ENCODE measurements around the gene PTGS2.
A peak's percentile ranks its signal among the peaks of the same experiment; 100 is the strongest.

PTGS2 gene

DNA sequence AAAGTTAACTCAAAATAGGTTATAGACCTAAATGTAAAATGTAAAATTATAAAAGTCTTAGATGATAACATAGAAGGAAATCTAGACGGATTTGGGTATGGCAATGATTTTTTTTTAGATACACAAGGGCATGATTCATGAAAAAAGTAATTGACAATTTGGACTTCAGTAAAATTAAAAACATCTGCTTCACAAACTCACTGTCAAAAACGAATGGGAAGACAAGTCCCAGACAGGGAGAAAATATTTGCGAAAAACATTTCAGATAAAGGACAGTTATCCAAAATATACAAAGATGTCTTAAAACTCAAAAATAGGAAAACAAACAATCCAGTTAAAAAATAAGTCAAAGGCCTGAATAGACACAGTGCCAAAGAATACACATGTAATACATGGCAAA, 9.7 kb upstream of the PTGS2 start:
- Histone ChIP-seq H3K27ac (ENCODE audit: insufficient read depth, low read depth, low read length, poor library complexity, severe bottlenecking) (no peak overlapping the region), H3K9me3 (ENCODE audit: control insufficient read depth, low read length) (no peaks in the 10 kb centered on the region), H3K36me3 (ENCODE audit: control insufficient read depth, insufficient read depth, low read length) (no peaks in the 10 kb centered on the region), H3K4me3 (ENCODE audit: insufficient read depth, low read depth, low read length) (no peak overlapping the region), H3K4me1 (ENCODE audit: control insufficient read depth, insufficient read depth, low read length) (no peaks in the 10 kb centered on the region), H3K27me3 (ENCODE audit: control insufficient read depth, insufficient read depth, low read length, poor library complexity, severe bottlenecking) (no peaks in the 10 kb centered on the region)
- WGBS, 2 experiments, result 93 to 97% methylated on average over 3 of the region's 3 CpGs

DNA sequence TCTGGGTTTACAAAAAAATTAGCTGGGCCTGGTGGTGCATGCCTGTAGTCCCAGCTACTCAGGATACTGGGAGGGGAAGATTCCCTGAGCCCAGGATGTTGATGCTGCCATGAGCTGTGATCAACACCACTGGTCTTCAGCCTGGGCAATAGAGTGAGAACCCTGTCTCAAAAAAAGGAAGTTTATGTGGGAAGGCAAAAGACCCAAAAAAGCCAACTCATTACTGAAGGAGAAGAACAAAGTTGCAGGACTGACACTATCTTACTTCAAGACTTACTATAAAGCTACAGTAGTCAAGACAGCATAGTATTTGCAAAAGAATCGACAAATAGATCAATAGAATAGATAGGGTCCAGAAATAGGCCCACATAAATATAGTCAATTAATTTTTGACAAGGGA, 9.2 kb upstream of the PTGS2 start:
- Histone ChIP-seq H3K36me3 (ENCODE audit: control insufficient read depth, insufficient read depth, low read length) (no peaks in the 10 kb centered on the region), H3K27ac (ENCODE audit: insufficient read depth, low read depth, low read length, poor library complexity, severe bottlenecking) (no peak overlapping the region), H3K4me1 (ENCODE audit: control insufficient read depth, insufficient read depth, low read length) (no peaks in the 10 kb centered on the region), H3K4me3 (ENCODE audit: insufficient read depth, low read depth, low read length) (no peak overlapping the region), H3K27me3 (ENCODE audit: control insufficient read depth, insufficient read depth, low read length, poor library complexity, severe bottlenecking) (no peaks in the 10 kb centered on the region), H3K9me3 (ENCODE audit: control insufficient read depth, low read length) (no peaks in the 10 kb centered on the region)
- 100% methylated on average over 1 of the region's 1 CpG; no CpG with 5 or more reads in 1 of the 2 experiments for WGBS, 2 experiments

DNA sequence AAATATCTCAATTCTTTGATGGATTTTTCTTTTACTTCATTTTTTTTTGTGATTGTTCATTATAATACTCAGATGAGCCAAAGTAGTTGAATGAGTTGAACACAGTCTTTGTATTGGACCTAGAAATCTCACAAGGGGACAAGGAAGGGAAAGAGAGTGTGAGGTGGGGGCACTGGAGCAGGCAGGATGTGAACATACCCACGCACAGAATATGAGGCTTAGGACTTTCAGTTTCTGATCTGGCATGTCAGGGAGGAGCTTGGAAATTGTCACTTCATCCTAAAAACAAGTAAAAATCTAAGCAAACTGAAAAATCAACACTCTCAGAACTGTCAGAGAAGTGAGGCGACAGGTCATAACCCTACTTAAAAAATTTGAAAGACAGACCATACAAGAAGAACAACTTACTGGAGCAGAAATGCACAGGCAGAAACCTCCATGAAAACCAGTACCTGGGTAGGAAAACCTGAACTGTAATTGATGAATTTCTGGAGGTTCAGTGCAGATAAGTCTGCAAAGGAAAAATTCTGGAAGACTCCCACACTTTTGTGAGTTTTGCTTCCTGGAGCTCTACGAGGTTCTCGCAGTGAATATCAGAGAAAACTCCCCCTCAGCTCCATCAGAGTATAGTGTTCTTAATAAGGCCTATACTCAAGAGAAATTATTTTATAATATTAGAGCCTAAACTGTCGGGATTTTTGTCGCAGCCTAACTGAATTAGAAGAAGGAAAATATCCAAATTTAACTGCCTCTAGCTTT, 3.6 kb upstream of the PTGS2 start:
- Histone ChIP-seq H3K27ac (ENCODE audit: insufficient read depth, low read depth, low read length, poor library complexity, severe bottlenecking) (no peak overlapping the region), H3K4me1 (ENCODE audit: control insufficient read depth, insufficient read depth, low read length) (no peaks in the 10 kb centered on the region), H3K27me3 (ENCODE audit: control insufficient read depth, insufficient read depth, low read length, poor library complexity, severe bottlenecking) (peaks cover 34% of the 10 kb centered on the region), H3K36me3 (ENCODE audit: control insufficient read depth, insufficient read depth, low read length) (no peaks in the 10 kb centered on the region), H3K4me3 (ENCODE audit: insufficient read depth, low read depth, low read length) (no peak overlapping the region), H3K9me3 (ENCODE audit: control insufficient read depth, low read length) (no peaks in the 10 kb centered on the region)
- WGBS, 2 experiments, result 97 to 98% methylated on average over 5 to 6 of the region's 6 CpGs

DNA sequence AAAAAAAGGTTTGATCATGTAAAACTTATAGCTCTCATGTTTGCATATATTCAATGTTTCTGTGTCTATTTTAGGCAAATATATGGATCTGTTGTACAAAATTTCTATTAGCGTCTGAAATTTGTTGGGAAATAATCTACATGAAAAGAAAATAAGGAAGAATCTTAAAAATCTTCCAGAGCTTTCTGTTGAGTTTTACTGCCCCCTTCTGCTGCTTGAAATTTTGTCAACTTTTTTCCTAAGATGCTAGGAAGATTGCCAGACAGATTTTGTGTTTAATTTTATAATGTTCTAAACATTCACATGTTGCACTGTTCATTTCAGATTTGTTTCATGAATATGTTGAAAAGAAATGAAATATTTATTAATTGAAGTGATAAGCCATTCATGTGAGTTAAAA, 2.5 kb upstream of the PTGS2 start:
- no peaks in the 10 kb centered on the region for H3K4me1 ChIP-seq (ENCODE audit: control insufficient read depth, insufficient read depth, low read length)
- H3K9me3 ChIP-seq (ENCODE audit: control insufficient read depth, low read length), result no peaks in the 10 kb centered on the region
- H3K27me3 ChIP-seq (ENCODE audit: control insufficient read depth, insufficient read depth, low read length, poor library complexity, severe bottlenecking), result peaks cover 42% of the 10 kb centered on the region
- no peaks in the 10 kb centered on the region for H3K36me3 ChIP-seq (ENCODE audit: control insufficient read depth, insufficient read depth, low read length)
- no peak overlapping the region for H3K4me3 ChIP-seq (ENCODE audit: insufficient read depth, low read depth, low read length)
- WGBS, 2 experiments, result 69 to 92% methylated on average over 1 of the region's 1 CpG
- no peak overlapping the region for H3K27ac ChIP-seq (ENCODE audit: insufficient read depth, low read depth, low read length, poor library complexity, severe bottlenecking)

DNA sequence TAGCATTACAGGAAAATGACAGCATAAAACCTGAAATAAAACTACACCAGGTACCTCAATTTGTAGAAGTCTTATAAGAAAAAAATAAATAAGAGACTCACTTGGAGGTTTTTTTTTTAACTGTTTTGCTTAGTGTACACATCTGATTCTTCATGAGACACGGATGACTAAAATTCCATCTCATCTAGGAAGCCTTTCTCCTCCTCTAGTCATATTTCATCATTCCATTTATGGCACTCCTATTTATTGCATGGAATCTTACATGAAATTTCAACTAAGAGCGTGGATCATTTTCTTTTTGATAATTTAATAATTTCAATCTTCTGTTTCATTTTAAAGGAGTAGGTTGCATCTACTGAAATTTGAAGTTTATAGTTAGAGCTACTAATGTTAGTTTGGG, 1.6 kb upstream of the PTGS2 start:
- H3K27ac ChIP-seq (ENCODE audit: insufficient read depth, low read depth, low read length, poor library complexity, severe bottlenecking), result no peak overlapping the region
- H3K4me3 ChIP-seq (ENCODE audit: insufficient read depth, low read depth, low read length), result no peak overlapping the region
- 76 to 91% methylated on average over 1 of the region's 2 CpGs for WGBS, 2 experiments
- no peaks in the 10 kb centered on the region for H3K36me3 ChIP-seq (ENCODE audit: control insufficient read depth, insufficient read depth, low read length)
- no peaks in the 10 kb centered on the region for H3K4me1 ChIP-seq (ENCODE audit: control insufficient read depth, insufficient read depth, low read length)
- peaks cover 42% of the 10 kb centered on the region for H3K27me3 ChIP-seq (ENCODE audit: control insufficient read depth, insufficient read depth, low read length, poor library complexity, severe bottlenecking)
- H3K9me3 ChIP-seq (ENCODE audit: control insufficient read depth, low read length), result no peaks in the 10 kb centered on the region

DNA sequence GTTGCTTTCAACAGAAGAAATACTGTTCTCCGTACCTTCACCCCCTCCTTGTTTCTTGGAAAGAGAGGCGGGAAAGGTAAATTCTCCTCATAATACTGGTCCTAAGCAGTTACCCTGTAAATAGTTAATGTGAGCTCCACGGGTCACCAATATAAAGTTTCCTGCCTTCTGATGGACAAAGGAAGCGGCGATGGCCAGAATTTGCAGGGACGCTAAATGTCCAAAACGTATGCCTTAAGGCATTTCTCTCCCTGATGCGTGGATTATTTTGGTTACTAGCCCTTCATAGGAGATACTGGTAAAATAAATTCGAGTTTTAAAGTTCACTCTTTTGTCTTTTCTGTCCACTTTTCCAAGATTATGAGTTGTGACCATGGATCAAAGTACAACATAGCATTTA, 898 bp upstream of the PTGS2 start:
- Histone ChIP-seq H3K4me1 (ENCODE audit: control insufficient read depth, insufficient read depth, low read length) (no peaks in the 10 kb centered on the region), H3K27me3 (ENCODE audit: control insufficient read depth, insufficient read depth, low read length, poor library complexity, severe bottlenecking) (peaks cover 42% of the 10 kb centered on the region), H3K36me3 (ENCODE audit: control insufficient read depth, insufficient read depth, low read length) (no peaks in the 10 kb centered on the region), H3K9me3 (ENCODE audit: control insufficient read depth, low read length) (no peaks in the 10 kb centered on the region), H3K27ac (ENCODE audit: insufficient read depth, low read depth, low read length, poor library complexity, severe bottlenecking) (no peak overlapping the region), H3K4me3 (ENCODE audit: insufficient read depth, low read depth, low read length) (peak overlapping the region; percentile 61)
- 62 to 67% methylated on average over 8 to 9 of the region's 9 CpGs for WGBS, 2 experiments

DNA sequence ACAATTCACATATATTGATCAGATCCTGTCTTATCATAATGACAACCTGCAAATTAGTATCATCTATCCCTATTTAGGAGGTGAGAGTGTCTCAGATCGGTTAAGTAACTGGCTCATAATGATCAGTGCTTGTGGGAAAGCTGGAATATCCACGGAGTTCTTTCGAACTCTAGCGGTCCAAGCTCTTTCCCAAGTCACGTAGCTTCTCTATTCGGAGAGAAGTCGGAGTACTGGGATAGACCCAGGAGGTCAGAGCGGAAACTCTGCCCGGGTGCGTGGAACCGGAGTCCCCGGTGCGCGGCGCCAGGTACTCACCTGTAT, 339 bp downstream of the PTGS2 start:
- no peak overlapping the region for H3K27ac ChIP-seq (ENCODE audit: insufficient read depth, low read depth, low read length, poor library complexity, severe bottlenecking)
- no peaks in the 10 kb centered on the region for H3K9me3 ChIP-seq (ENCODE audit: control insufficient read depth, low read length)
- no peaks in the 10 kb centered on the region for H3K4me1 ChIP-seq (ENCODE audit: control insufficient read depth, insufficient read depth, low read length)
- H3K4me3 ChIP-seq (ENCODE audit: insufficient read depth, low read depth, low read length), result peak overlapping the region; percentile 61
- peaks cover 42% of the 10 kb centered on the region for H3K27me3 ChIP-seq (ENCODE audit: control insufficient read depth, insufficient read depth, low read length, poor library complexity, severe bottlenecking)
- 3 to 4% methylated on average over 15 of the region's 15 CpGs for WGBS, 2 experiments
- no peaks in the 10 kb centered on the region for H3K36me3 ChIP-seq (ENCODE audit: control insufficient read depth, insufficient read depth, low read length)

DNA sequence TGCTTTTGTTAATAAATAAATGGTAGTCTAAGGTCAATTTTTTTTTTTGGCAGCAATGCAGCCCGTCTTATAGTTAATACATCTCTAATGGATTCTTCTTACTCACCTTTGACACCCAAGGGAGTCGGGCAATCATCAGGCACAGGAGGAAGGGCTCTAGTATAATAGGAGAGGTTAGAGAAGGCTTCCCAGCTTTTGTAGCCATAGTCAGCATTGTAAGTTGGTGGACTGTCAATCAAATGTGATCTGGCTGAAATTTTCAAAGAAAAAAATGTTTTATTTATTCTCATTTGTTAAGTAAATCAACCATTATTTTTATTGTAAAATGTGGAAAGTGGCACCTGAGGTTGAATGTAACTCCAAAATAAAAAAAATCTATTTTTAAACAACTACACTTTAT, 2.1 kb downstream of the PTGS2 start:
- 100% methylated on average over 1 to 2 of the region's 2 CpGs for WGBS, 2 experiments
- no peak overlapping the region for H3K4me3 ChIP-seq (ENCODE audit: insufficient read depth, low read depth, low read length)

DNA sequence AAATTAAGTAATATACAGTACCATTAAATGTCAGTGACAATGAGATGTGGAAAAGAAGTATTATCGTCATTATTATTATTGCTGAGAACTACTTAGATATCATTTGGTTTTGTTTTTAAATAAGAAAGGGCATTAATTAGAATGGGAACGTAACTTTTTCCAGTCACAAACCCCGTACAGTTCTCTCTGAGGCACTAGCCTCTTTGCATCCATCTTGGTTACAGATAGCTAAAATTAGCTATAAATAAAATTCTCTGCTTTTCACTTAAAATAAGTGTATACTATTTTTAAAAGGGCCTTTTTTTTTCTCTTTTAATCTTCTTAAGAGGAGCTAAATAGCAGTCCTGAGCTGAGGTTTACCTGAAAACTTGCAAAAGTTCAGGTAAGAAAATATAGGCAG, 7.6 kb downstream of the PTGS2 start:
- Histone ChIP-seq H3K36me3 (ENCODE audit: control insufficient read depth, insufficient read depth, low read length) (no peaks in the 10 kb centered on the region), H3K27ac (ENCODE audit: insufficient read depth, low read depth, low read length, poor library complexity, severe bottlenecking) (no peak overlapping the region), H3K4me3 (ENCODE audit: insufficient read depth, low read depth, low read length) (no peak overlapping the region), H3K4me1 (ENCODE audit: control insufficient read depth, insufficient read depth, low read length) (no peaks in the 10 kb centered on the region), H3K9me3 (ENCODE audit: control insufficient read depth, low read length) (no peaks in the 10 kb centered on the region), H3K27me3 (ENCODE audit: control insufficient read depth, insufficient read depth, low read length, poor library complexity, severe bottlenecking) (no peaks in the 10 kb centered on the region)
- 89% methylated on average over 3 of the region's 3 CpGs; no CpG with 5 or more reads in 1 of the 2 experiments for WGBS, 2 experiments

More for the DNA sequence above, 2.1 kb downstream of the PTGS2 start:
- H3K27me3 ChIP-seq (ENCODE audit: control insufficient read depth, insufficient read depth, low read length, poor library complexity, severe bottlenecking), result peaks cover 42% of the 10 kb centered on the region
- no peaks in the 10 kb centered on the region for H3K4me1 ChIP-seq (ENCODE audit: control insufficient read depth, insufficient read depth, low read length)
- no peaks in the 10 kb centered on the region for H3K9me3 ChIP-seq (ENCODE audit: control insufficient read depth, low read length)
- H3K36me3 ChIP-seq (ENCODE audit: control insufficient read depth, insufficient read depth, low read length), result no peaks in the 10 kb centered on the region
- H3K27ac ChIP-seq (ENCODE audit: insufficient read depth, low read depth, low read length, poor library complexity, severe bottlenecking), result no peak overlapping the region

DNA sequence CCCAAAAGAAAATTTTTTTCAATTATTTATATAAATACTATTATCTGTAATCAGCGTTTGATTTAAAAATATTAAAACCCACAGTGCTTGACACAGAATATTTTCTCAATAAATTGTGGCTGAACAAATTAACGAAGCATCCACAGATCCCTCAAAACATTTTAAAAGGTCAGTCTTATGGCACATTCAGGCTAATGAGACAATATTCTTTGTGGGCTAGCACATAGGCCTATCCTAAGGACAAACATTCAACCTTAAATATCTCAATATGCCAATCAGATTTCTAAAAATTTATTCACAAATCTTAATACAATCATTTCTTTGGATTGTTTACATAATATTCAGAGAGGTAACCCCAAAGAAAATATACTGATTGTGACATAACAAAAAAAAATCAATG, 8.1 kb downstream of the PTGS2 start:
- Histone ChIP-seq H3K9me3 (ENCODE audit: control insufficient read depth, low read length) (no peaks in the 10 kb centered on the region), H3K27ac (ENCODE audit: insufficient read depth, low read depth, low read length, poor library complexity, severe bottlenecking) (no peak overlapping the region), H3K4me1 (ENCODE audit: control insufficient read depth, insufficient read depth, low read length) (no peaks in the 10 kb centered on the region), H3K27me3 (ENCODE audit: control insufficient read depth, insufficient read depth, low read length, poor library complexity, severe bottlenecking) (no peaks in the 10 kb centered on the region), H3K36me3 (ENCODE audit: control insufficient read depth, insufficient read depth, low read length) (no peaks in the 10 kb centered on the region), H3K4me3 (ENCODE audit: insufficient read depth, low read depth, low read length) (no peak overlapping the region)
- 94 to 100% methylated on average over 1 to 2 of the region's 2 CpGs for WGBS, 2 experiments

Data from ectodermal cell (in vitro differentiated cells).